HCT116 (cell line): Measurements from ENCODE around the gene HOXB8.

Experiments used
- CBX3 ChIP-seq: IDR thresholded peaks from 2 replicates; pipeline ENCODE4 v1.6.1; 2012; ENCODE audit warnings: low read depth
- CEBPB ChIP-seq: IDR thresholded peaks from 2 replicates; pipeline ENCODE4 v1.6.1; 2012; ENCODE audit warnings: low read depth
- EZH2 ChIP-seq: fragments of 200-600 bp; sonication (generic); IDR thresholded peaks from 2 replicates; pipeline ENCODE4 v1.6.1; 2017; ENCODE audit warnings: antibody characterized with exemption, mixed run types
- JUND ChIP-seq: IDR thresholded peaks from 2 replicates; pipeline ENCODE4 v1.6.1; 2012
- POLR2A ChIP-seq: IDR thresholded peaks from 2 replicates; pipeline ENCODE4 v1.7.0; 2011; ENCODE audit warnings: borderline replicate concordance; ENCODE audit not compliant: insufficient read depth, insufficient read length; ENCODE audit errors: extremely low read depth
- POLR2AphosphoS5 ChIP-seq: IDR thresholded peaks from 2 replicates; pipeline ENCODE4 v1.6.1; 2011; ENCODE audit warnings: mild to moderate bottlenecking, low read depth, low read length, moderate library complexity
- SRF ChIP-seq: IDR thresholded peaks from 2 replicates; pipeline ENCODE4 v1.6.1; 2012; ENCODE audit warnings: low read depth
- YY1 ChIP-seq: IDR thresholded peaks from 2 replicates; pipeline ENCODE4 v1.6.1; 2011; ENCODE audit warnings: low read length, low read depth, moderate library complexity, mild to moderate bottlenecking; ENCODE audit not compliant: insufficient replicate concordance; ENCODE audit errors: extremely low read depth
- ZFX ChIP-seq: fragments of 450-650 bp; IDR thresholded peaks from 2 replicates; pipeline ENCODE4 v1.6.1; 2017
- TF ChIP-seq, protein P1 (sequence below), 3 experiments: fragments of 200-600 bp in 1 of 3; sonication (generic) in 1 of 3; IDR thresholded peaks in 2 of 3; conservative IDR thresholded peaks in 1 of 3; 2 replicates each; pipeline ENCODE4 v1.5.1; 2012 to 2017; ENCODE audit warnings: low read depth in 2 of 3, low read length in 2 of 3, antibody characterized with exemption in 1 of 3, borderline replicate concordance in 1 of 3, control low read depth in 1 of 3, mild to moderate bottlenecking in 1 of 3, mixed read lengths in 1 of 3, mixed run types in 1 of 3, moderate library complexity in 1 of 3; ENCODE audit not compliant: insufficient read depth in 1 of 3
- TF ChIP-seq, protein P2 (sequence below): IDR thresholded peaks from 2 replicates; pipeline ENCODE4 v1.6.1; 2011; ENCODE audit warnings: mild to moderate bottlenecking, low read length, moderate library complexity; ENCODE audit not compliant: insufficient replicate concordance; ENCODE audit errors: extremely low read depth

DNA sequence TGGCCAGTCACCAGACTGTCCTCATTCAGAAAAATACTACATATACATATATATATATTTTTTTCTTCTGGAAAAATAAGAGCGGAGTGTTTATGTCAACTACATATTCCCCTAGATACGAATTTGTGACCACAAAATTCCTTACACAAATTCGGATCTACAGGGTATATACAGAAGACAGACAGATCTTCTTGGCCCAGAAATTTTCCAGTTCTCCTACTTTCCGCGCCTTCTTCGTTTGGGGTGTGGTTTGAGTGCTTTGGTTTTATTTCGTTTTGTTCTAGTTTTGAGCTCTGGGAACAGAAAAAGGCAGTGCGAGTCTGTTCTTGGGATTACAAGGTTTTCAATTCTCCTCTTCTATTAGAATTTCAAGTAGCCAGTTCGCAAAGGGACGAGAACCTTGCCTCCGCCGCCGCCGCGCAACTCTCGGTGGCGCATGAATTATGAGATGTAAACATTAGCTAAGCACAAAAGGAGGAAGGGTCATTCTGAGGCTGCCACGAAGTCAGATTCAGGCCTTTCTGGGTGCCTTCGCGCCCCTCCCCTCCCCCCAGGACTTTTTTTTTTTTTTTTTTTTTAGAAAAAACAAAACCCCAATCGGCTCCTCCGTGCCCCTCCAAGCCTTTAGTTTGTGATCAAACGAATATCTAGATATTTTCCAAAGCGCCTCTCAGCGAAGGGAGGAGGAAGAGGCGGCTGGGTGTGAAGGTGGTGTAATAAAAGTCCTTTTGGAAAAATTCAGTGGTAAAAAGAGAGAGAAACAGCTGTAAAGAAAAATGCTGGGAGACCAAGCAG lies 35.1 kb downstream of the HOXB8 start:
- no peak for TF ChIP-seq SRF
- TF ChIP-seq, protein P1, sequence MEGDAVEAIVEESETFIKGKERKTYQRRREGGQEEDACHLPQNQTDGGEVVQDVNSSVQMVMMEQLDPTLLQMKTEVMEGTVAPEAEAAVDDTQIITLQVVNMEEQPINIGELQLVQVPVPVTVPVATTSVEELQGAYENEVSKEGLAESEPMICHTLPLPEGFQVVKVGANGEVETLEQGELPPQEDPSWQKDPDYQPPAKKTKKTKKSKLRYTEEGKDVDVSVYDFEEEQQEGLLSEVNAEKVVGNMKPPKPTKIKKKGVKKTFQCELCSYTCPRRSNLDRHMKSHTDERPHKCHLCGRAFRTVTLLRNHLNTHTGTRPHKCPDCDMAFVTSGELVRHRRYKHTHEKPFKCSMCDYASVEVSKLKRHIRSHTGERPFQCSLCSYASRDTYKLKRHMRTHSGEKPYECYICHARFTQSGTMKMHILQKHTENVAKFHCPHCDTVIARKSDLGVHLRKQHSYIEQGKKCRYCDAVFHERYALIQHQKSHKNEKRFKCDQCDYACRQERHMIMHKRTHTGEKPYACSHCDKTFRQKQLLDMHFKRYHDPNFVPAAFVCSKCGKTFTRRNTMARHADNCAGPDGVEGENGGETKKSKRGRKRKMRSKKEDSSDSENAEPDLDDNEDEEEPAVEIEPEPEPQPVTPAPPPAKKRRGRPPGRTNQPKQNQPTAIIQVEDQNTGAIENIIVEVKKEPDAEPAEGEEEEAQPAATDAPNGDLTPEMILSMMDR (IDR thresholded peaks at IDR 0.05 in 2 of 3, conservative IDR thresholded peaks at IDR 0.05 in 1 of 3; ENCODE audit: borderline replicate concordance in 1 of 3, insufficient read depth in 1 of 3, low read depth in 2 of 3, low read length in 2 of 3) = no peak
- TF ChIP-seq YY1 = no peak
- no peak for TF ChIP-seq CEBPB
- TF ChIP-seq ZFX = no peak
- no peak for TF ChIP-seq POLR2A
- no peak for TF ChIP-seq JUND
- no peak for TF ChIP-seq EZH2
- TF ChIP-seq, protein P2, sequence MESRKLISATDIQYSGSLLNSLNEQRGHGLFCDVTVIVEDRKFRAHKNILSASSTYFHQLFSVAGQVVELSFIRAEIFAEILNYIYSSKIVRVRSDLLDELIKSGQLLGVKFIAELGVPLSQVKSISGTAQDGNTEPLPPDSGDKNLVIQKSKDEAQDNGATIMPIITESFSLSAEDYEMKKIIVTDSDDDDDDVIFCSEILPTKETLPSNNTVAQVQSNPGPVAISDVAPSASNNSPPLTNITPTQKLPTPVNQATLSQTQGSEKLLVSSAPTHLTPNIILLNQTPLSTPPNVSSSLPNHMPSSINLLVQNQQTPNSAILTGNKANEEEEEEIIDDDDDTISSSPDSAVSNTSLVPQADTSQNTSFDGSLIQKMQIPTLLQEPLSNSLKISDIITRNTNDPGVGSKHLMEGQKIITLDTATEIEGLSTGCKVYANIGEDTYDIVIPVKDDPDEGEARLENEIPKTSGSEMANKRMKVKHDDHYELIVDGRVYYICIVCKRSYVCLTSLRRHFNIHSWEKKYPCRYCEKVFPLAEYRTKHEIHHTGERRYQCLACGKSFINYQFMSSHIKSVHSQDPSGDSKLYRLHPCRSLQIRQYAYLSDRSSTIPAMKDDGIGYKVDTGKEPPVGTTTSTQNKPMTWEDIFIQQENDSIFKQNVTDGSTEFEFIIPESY = no peak
- no peak for TF ChIP-seq CBX3
- no peak for TF ChIP-seq POLR2AphosphoS5
